Kidney glomerular epithelial cell (primary cell): ENCODE measurements around the gene ITLN1.
"Not testable (repeated sequence)": the region's sequence is repeated elsewhere in the genome, so short reads cannot be mapped to it uniquely, and the experiment has no call there.

Experiments
- DNase-seq: peaks from one replicate; lab custom pipeline; 2025; lab: John Stamatoyannopoulos, UW

ITLN1 gene

GRCh38 chr1:160885042-160885441 is at the start of gene ITLN1:
TSS of gene ITLN1 (minus strand) at chr1:160885180. CDS start at chr1:160884877, 303 bp downstream.
- no peak for DNase-seq

- not testable (repeated sequence) for DNase-seq
These were observed 48.3 kb upstream of the ITLN1 start for GRCh38 chr1:160933305-160933704.

GRCh38 chr1:160925652-160926244 is 40.8 kb upstream of the ITLN1 start:
- DNase-seq: no peak

GRCh38 chr1:160924791-160925651 is 40.0 kb upstream of the ITLN1 start:
- DNase-seq: no peak

GRCh38 chr1:160916666-160917065 is 31.7 kb upstream of the ITLN1 start:
- no peak for DNase-seq

GRCh38 chr1:160913229-160913628 is 28.2 kb upstream of the ITLN1 start:
- DNase-seq: not testable (repeated sequence)

- no peak for DNase-seq
These were observed 26.9 kb upstream of the ITLN1 start for GRCh38 chr1:160911925-160912324.

GRCh38 chr1:160911441-160911840 is 26.5 kb upstream of the ITLN1 start:
- DNase-seq: no peak

GRCh38 chr1:160910170-160910750 is 25.3 kb upstream of the ITLN1 start:
- no peak for DNase-seq

- DNase-seq: no peak
These were observed 23.0 kb upstream of the ITLN1 start for GRCh38 chr1:160907976-160908375.

- no peak for DNase-seq
These were observed 20.6 kb upstream of the ITLN1 start for GRCh38 chr1:160905617-160905989.

GRCh38 chr1:160904783-160905616 is 20.0 kb upstream of the ITLN1 start:
- no peak for DNase-seq

GRCh38 chr1:160902251-160902650 is 17.3 kb upstream of the ITLN1 start:
- DNase-seq: not testable (repeated sequence)

GRCh38 chr1:160901768-160902167 is 16.8 kb upstream of the ITLN1 start:
- no peak for DNase-seq

- DNase-seq: not testable (repeated sequence)
These were observed 15.7 kb upstream of the ITLN1 start for GRCh38 chr1:160900683-160901082.

GRCh38 chr1:160894368-160895135 is 9.6 kb upstream of the ITLN1 start:
- not testable (repeated sequence) for DNase-seq

- no peak for DNase-seq
These were observed 6.5 kb upstream of the ITLN1 start for GRCh38 chr1:160891474-160891873.

GRCh38 chr1:160888926-160889325 is 3.9 kb upstream of the ITLN1 start:
- DNase-seq: no peak

- no peak for DNase-seq
These were observed 2.1 kb upstream of the ITLN1 start for GRCh38 chr1:160887071-160887470.

GRCh38 chr1:160884579-160884978 is 401 bp downstream of the ITLN1 start:
- no peak for DNase-seq
